Hematopoietic multipotent progenitor cell treated with erythropoietin and hydrocortisone succinate and interleukin-3 and kit ligand, for 4 days (in vitro differentiated cells): ENCODE data around the gene ITGA5.
A peak's percentile ranks its signal among the peaks of the same experiment; 100 is the strongest.

Experiments used
- DNase-seq: peaks from one replicate; pipeline ENCODE4 v3.0.0-alpha.2; 2015

The ITGA5 gene

DNA sequence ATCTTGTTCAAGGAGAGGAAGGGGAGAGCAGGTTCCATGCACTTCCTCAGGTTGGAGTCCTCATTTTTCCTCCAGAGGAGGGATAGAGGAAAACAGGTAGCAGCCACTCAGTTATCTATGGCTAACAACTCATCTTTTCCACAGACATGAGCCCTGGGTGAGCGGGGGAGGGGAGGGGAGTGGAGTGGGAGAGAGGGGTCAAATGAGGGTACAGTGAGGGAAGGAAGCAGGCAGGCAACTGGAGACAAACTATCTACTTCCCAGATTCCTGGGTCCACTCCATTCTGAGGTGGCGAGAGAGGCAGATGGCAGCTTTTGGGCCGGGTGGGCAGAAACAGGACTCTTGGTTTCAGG, 32.0 kb downstream of the ITGA5 start:
- DNase-seq: no peak

GRCh38 chr12:54386403-54387113, 32.5 kb downstream of the ITGA5 start:
- DNase-seq: no peak

DNA sequence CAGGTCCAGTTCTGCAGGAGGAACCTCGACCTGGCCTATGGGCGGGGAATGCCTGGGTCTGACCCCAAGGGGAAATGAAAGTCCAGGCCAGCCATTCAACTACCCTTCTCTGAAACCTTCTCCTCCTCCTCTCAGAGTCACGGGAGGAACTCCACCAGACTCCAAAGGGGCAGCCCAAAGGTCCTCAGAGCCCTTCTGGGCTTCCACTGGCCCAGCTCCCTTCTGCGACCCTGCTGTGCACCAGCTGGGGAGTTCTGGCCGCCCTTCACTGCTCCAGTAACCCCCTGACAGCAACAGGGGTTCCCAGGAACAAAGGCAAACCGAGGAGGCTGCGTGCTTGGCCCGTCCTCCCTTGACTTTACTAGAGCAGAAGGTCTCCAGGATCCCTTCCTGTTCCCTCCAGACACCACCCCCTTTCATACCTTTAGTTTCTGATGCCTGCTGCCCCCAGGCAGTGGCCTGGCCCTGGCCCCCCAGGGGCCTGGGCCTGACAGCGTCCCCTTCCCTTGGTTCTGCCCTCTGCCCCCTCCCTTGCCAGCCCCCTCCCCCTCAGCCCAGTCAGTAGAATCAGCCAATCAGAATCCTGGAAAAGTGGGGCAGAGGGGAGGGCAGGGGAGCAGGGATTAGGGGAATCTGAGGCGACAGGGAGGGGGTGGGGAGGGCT, 33.7 kb downstream of the ITGA5 start:
- no peak for DNase-seq

DNA sequence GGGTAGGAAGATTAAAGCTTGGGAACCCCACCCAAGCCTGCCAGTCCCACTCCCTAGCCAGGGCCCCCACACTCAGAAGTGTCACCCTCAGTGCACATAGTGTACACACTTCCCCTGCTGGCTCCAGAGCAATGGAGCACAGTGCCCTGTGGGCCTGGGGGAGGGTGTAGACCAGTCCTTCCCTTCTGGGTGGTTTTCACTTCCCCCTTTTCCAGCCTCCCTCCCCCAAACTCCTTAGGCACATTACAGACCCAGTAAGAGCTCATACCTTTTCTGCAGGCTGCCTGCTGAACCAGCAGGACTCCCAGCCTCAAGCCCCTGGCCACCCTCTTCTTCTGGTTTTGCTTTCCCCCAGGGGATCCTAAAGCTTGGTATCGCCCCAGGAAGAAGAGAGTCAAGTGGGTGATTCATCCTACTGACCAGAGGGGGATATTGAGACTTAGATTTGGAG, 34.5 kb downstream of the ITGA5 start, which contains the start of gene ZNF385A:
ZNF385A (minus strand) TSS at position 143 of the 451 bp plus-strand sequence. CDS start 219 bp downstream, outside the sequence.
- DNase-seq: peak; percentile 81

GRCh38 chr12:54383041-54383609, 35.9 kb downstream of the ITGA5 start:
- peak; percentile 60 for DNase-seq

GRCh38 chr12:54381136-54381535, 37.9 kb downstream of the ITGA5 start:
- DNase-seq: no peak

GRCh38 chr12:54379398-54380201, 39.5 kb downstream of the ITGA5 start:
- peak; percentile 95 for DNase-seq

DNA sequence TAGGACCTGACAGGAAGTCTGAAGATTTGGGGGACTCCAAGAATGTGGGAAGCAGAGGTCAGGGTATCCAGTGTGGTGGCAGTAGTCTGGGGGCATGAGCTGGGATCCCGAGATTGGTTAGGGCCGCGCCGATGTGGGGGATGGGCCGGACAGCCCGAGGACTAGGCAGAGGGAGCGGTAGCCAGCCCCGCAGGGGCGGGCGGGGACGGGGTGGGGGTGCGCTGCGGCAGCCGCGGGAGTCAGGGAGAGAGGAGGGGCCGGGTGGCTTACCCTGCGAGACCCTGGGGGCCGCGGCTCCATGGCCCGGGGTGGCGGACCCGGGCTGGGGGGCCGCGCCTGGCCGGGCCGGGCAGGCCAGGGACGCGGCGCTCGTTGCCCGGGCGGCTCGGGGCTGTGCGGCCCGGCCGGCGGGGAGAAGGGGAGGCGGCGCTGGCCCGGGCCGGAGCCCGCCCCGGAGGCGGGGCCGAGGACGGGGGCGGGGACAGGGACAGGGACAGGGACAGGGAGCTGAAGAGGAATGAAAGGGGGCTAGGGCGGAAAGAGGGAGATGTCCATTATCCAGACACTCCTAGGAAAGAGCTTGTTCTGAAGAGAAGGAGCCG, 40.2 kb downstream of the ITGA5 start:
- no peak for DNase-seq

DNA sequence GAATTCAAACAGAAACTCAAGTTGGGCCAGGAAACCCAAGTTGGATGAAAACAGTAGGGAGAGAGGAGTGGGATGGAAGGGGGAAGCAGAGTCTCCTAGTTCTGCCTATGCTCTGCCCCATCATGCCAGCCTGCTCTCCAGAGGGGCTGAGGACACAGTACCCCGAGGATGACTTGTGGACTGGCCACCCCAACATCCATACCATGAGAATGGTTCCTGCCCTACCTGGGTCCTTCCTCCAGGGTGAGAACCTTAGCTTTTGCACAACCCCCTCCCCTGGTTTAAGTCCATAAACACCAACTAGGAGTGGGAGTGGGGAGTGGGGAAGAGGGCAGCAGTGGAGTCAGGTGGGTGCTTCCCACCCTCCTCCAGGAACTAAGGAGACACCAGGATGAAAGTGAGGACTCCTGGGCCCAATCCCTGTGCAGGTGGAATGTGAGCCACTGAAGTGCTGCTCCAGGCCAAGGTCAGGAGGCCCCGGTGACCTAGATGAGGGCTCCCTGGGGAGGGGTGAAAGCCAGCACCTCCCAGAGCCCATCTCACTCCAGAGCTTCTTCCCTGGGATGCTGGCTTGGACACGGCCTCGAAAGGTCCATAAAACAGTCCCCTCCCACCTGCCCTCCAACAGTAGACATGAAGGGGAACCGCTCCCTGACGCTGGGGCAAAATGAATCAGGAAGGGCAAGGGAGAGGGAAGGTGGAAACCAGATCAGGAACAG, 41.1 kb downstream of the ITGA5 start:
- DNase-seq: no peak

DNA sequence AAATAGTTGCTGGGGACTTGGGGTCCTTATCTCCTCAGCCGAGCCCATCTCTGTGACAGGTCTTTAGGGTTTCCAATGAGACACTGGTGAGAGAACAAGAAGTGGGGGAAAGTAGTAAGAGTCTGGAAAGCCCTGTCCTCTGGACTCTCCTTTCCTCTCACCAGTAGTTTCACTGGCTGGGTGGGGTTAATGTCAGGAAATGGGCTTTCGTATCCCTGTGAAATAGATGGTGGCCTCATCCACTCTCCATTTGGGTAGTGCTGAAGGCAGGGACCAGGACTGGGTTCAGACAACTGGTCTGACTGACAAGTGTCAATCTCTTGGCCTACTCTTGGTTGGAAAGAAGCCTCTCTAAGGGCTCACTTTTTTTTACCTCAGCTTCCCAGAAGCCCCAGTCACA, 42.1 kb downstream of the ITGA5 start:
- DNase-seq: no peak

GRCh38 chr12:54376596-54376995, 42.5 kb downstream of the ITGA5 start:
- DNase-seq: no peak

GRCh38 chr12:54375259-54375579, 43.8 kb downstream of the ITGA5 start:
- DNase-seq: no peak

DNA sequence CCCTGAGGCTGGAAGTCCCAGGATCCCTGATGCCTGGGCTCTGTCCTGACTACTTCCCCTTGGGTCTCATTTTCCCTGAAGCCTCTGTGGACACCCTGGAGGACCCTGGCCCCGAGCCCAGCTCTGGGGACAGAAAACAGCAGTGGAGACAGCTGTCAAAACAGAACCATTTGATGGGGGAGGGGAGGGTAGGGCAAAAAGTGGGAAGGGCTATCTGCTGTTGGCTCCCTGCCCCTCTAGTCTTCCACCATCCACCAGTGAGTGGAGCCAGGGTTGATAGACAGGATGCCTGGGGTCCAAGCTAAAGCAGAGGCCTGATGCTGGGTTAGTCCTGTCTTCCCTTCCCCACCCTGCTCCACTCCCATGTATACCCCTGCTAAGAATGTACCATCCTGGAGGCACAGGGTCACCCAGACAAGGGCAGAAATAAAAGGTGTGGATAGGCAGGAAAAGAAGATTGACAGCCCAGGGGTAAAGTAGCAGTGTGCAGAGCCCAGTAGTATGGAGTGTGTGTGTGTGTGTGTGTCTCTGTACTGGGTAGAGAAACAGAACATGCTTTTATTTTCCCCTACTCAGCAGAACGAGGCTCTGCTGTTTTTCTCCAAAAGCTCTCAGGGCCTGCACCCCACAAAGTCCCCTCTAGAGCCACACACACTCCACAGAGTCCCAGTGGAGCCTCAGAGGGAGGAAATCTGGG, 44.4 kb downstream of the ITGA5 start:
- DNase-seq: no peak

DNA sequence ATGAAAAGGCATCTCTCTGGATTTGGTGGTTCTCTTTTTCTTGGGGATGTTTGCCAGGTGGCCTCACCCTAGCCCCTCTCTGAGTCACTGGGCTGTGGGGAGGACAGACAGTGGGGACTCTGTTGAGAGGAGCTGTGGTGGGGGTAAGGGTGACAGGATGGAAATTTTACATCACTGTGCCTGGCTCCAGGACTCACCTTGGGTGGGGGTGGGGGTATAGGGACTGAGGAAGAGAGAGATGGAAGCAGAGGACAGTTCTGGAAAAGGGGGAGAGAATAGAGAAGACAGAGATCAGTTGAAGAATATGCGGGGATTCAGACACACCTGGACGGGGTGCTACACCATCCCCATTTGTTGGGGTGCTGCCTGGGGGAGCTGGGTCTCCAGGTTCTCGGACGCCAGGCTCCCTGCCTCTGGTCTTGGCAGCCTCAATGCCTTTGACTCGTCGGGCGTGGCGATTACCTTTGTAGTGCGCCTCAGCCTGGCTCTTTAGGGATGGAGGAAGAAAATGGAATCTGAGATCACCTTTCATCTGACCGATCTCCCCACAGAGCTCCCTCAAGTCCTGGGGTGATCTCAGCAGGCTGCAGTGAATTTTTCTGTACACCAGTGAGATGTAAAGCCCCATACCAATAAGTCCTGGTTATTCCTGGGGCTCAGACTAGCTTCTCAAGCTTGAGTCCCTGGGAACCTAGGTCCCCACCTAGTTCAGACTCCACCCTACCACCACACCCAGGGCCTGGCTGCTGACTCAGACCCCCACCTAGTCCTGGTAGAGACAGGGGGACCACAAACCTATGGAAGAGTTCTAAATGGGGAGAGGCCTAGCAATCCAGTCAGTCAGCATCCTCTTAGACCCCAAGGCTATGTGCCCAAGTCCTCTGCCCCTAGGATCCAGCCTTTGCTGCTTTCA, 45.2 kb downstream of the ITGA5 start:
- DNase-seq: no peak

DNA sequence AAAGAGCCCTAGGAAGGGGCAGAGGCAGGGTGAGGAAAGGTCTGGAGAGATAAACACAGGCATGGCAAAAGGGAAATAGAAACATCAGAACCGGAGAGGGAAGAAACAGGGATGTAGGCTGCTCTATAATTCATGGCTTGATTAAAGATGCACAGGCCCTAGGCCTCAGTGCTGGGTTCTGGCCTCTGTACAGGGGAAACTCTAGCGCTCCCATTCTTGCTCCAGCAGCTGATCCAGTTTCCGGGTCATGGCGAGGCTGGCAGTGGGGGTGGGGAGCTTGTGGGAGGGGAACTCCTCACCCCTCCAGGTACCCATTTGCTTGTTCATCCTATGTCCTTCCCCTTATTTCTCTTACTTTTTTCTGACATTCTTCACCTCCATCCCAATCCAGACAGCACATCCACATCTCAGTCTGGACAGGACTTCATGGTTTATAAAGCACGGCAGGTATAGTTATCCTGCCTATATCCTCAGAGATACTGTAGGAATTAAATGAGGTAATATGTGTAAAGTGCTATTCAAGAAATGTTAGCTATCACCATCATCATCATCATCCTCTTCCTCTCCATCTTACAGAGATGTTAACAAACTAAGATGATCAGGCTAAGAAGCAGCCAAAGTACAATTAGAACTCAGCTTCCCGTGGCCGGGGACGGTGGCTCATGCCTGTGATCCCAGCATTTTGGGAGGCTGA, 46.8 kb downstream of the ITGA5 start:
- DNase-seq: no peak

DNA sequence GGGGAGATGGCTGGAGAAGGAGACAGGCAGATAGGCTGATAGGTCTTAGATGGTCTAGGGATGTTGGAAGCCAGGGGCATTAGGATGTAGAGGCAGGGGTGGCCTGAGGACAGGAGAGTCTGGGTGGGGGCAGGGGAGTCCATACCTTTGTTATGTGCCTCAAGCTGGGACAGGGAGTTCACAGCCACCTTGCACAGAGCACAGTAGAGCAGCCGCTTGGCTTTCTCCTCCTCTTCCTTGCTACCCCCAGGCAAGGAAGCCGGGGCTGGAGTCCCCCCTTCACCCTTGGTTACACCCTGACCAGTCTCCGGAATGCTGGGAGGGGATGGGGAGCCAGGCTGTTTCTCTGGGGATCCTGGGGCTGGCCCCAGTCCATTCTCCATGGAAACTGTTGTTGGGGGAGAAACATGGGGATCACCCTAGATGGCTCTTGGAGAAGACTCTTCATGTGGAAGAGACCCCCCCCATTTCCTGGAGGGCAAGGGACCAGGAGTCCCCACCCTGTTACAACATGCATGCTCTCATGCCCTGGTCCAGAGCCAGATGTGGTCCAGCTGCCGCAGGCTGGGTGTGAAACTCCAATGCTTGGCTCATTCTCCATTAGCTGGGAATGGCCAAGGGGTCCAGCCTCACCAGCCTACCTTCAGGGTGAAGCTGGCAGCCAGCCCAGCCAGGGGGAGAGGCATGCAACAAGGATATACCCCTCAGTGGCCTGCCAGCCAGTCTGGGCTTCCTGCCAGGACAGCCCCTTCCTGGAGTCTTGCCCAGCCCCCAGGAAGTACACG, 47.5 kb downstream of the ITGA5 start:
- peak; percentile 47 for DNase-seq

- peak; percentile 50 for DNase-seq
These were observed 48.8 kb downstream of the ITGA5 start for GRCh38 chr12:54370171-54370730.

DNA sequence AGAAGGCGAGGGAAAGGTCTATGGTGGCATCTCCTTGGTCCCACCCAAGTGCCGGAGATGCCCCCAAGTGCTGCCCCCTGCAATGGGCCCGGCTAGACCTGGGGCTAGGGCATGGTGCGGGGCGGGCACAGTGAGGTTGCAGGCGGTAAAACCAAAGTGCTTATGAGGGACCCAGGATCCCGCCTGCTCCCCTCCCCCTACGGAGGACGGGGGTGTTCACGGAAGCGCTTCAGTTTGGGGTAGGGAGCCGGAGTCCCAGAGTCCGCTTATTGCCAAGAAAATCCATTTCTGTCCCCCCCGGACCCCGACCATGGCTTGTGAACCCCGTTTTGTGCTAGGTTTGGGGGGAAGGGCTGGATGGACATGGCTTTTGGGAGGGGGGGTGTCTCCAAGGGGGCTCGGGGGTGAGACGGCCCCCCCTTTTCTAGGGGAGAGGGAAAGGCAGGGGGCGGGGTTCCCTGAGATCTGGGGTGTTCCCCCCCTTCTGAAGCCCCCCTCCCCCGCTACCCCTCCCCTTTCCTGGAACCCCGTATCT, 49.4 kb downstream of the ITGA5 start:
- DNase-seq: no peak
